ENCODE data around the gene GIMAP4.
"Not testable (repeated sequence)": the region's sequence is repeated elsewhere in the genome, so short reads cannot be mapped to it uniquely, and the experiment has no call there.

Gene GIMAP4

GRCh38 chr7:150567169-150567568 is at the start of gene GIMAP4:
TSS of gene GIMAP4 (plus strand) at chr7:150567390. CDS start at chr7:150569902, 2,512 bp downstream.
- no peak for DNase-seq (ENCODE audit: low spot score)

- DNase-seq (ENCODE audit: low spot score): no peak
Observed at GRCh38 chr7:150519310-150519709, 47.9 kb upstream of the GIMAP4 start.

- no peak for DNase-seq (ENCODE audit: low spot score)
Observed at GRCh38 chr7:150520145-150520544, 47.0 kb upstream of the GIMAP4 start.

GRCh38 chr7:150522931-150523330 is 44.3 kb upstream of the GIMAP4 start:
- not testable (repeated sequence) for DNase-seq (ENCODE audit: low spot score)

- DNase-seq (ENCODE audit: low spot score): no peak
Observed at GRCh38 chr7:150524018-150524417, 43.2 kb upstream of the GIMAP4 start.

- no peak for DNase-seq (ENCODE audit: low spot score)
Observed at GRCh38 chr7:150531704-150532103, 35.5 kb upstream of the GIMAP4 start.

GRCh38 chr7:150538259-150538658 is 28.9 kb upstream of the GIMAP4 start:
- DNase-seq (ENCODE audit: low spot score): no peak

- no peak for DNase-seq (ENCODE audit: low spot score)
Observed at GRCh38 chr7:150553163-150553562, 14.0 kb upstream of the GIMAP4 start.

GRCh38 chr7:150556521-150557138 is 10.6 kb upstream of the GIMAP4 start:
- no peak for DNase-seq (ENCODE audit: low spot score)

- no peak for DNase-seq (ENCODE audit: low spot score)
Observed at GRCh38 chr7:150560486-150560885, 6.7 kb upstream of the GIMAP4 start.

GRCh38 chr7:150562919-150563318 is 4.3 kb upstream of the GIMAP4 start:
- DNase-seq (ENCODE audit: low spot score): no peak

- DNase-seq (ENCODE audit: low spot score): no peak
Observed at GRCh38 chr7:150564006-150564405, 3.2 kb upstream of the GIMAP4 start.

GRCh38 chr7:150564566-150564965 is 2.6 kb upstream of the GIMAP4 start:
- no peak for DNase-seq (ENCODE audit: low spot score)

- DNase-seq (ENCODE audit: low spot score): no peak
Observed at GRCh38 chr7:150565239-150565638, 2.0 kb upstream of the GIMAP4 start.

GRCh38 chr7:150566123-150566522 is 1.1 kb upstream of the GIMAP4 start:
- no peak for DNase-seq (ENCODE audit: low spot score)

- DNase-seq (ENCODE audit: low spot score): no peak
Observed at GRCh38 chr7:150566572-150566971, 618 bp upstream of the GIMAP4 start.

GRCh38 chr7:150567871-150568301 is 696 bp downstream of the GIMAP4 start:
- DNase-seq (ENCODE audit: low spot score): no peak

- DNase-seq (ENCODE audit: low spot score): no peak
Observed at GRCh38 chr7:150568714-150569113, 1.5 kb downstream of the GIMAP4 start.

GRCh38 chr7:150569245-150569955 is 2.2 kb downstream of the GIMAP4 start:
- no peak for DNase-seq (ENCODE audit: low spot score)

GRCh38 chr7:150570556-150571465 is 3.6 kb downstream of the GIMAP4 start:
- no peak for DNase-seq (ENCODE audit: low spot score)

- DNase-seq (ENCODE audit: low spot score): no peak
Observed at GRCh38 chr7:150572496-150572895, 5.3 kb downstream of the GIMAP4 start.

GRCh38 chr7:150579979-150580637 is 12.9 kb downstream of the GIMAP4 start:
- not testable (repeated sequence) for DNase-seq (ENCODE audit: low spot score)

Measured in AG20443 (cell line).